HCT116 (cell line): ENCODE measurements around the gene KAZN. TPM values are rescaled to one million over a fixed set of nuclear protein-coding genes. Genes with fewer than 3 reads are reported as not detected.

ENCODE experiments used
- ATAC-seq: fragments of 200-7000 bp; cut with Tn5 transposase; 2 replicates; pipeline ENCODE4 v1.9.1; 2020; ENCODE audit warnings: mild to moderate bottlenecking, moderate library complexity
- BruUV-seq: library from RNA; stranded (reverse); fragments of 400-500 nt; replicated peaks from 2 replicates; lab custom pipeline; 2021; lab: Mats Ljungman, UMichigan
- CTCF ChIA-PET: fragments of 300-600 bp; sonication (Branson Sonifier 250); formaldehyde crosslinking; loops from one replicate; lab custom pipeline; 2021; ENCODE audit warnings: antibody characterized with exemption; lab: Charles Lee
- POLR2A ChIA-PET: fragments of 300-600, 350-600 bp; sonication (Branson Sonifier 250); formaldehyde crosslinking; loops from one replicate; lab custom pipeline; 2021; ENCODE audit warnings: antibody characterized with exemption; lab: Charles Lee
- RAD21 ChIA-PET, 2 experiments: fragments of 300-600 bp; sonication (Branson Sonifier 250); formaldehyde crosslinking; loops; one replicate each; lab custom pipeline; 2023; ENCODE audit warnings: low total read pairs in 2 of 2; ENCODE audit not compliant: uncharacterized antibody in 2 of 2, unreplicated experiment in 2 of 2, low non-redundant PET in 1 of 2; lab: Charles Lee
- DNase-seq: peaks from one replicate; pipeline ENCODE4 v3.0.0-alpha.2; 2010; ENCODE audit warnings: low read depth, low spot score
- H2AFZ ChIP-seq: fragments of 200-600 bp; shearing (Covaris generic), sonication (generic); 2 replicates; pipeline ENCODE4 v1.6.1; 2017; ENCODE audit warnings: low read depth, mixed run types, mixed read lengths, antibody characterized with exemption, low read length; ENCODE audit not compliant: poor library complexity, severe bottlenecking
- H3K27ac ChIP-seq: 2 replicates; pipeline ENCODE4 v1.5.1; 2012; ENCODE audit warnings: low read depth, low read length
- H3K27me3 ChIP-seq: fragments of 200-600 bp; sonication (generic); 2 replicates; pipeline ENCODE4 v1.6.1; 2016; ENCODE audit warnings: mixed run types, low read length, mixed read lengths; ENCODE audit not compliant: insufficient read depth
- H3K36me3 ChIP-seq, 2 experiments: fragments of 200-500 bp in 1 of 2; fragments of 200-600 bp in 1 of 2; sonication (Bioruptor generic) in 1 of 2; sonication (generic) in 1 of 2; 2 replicates each; pipeline versions ENCODE4 v1.5.1 to v1.6.1; 2014 to 2016; ENCODE audit warnings: low read length in 2 of 2, inconsistent platforms in 1 of 2, mixed read lengths in 1 of 2, mixed run types in 1 of 2; ENCODE audit not compliant: insufficient read depth in 2 of 2, control insufficient read depth in 1 of 2
- H3K4me1 ChIP-seq, 2 experiments: fragments of 200-600 bp in 1 of 2; sonication (generic) in 1 of 2; 2 replicates each; pipeline versions ENCODE4 v1.5.1 to v1.6.1; 2012 to 2017; ENCODE audit warnings: low read length in 2 of 2, inconsistent platforms in 1 of 2, mild to moderate bottlenecking in 1 of 2, mixed read lengths in 1 of 2, mixed run types in 1 of 2, moderate library complexity in 1 of 2; ENCODE audit not compliant: insufficient read depth in 2 of 2, control insufficient read depth in 1 of 2
- H3K4me2 ChIP-seq: fragments of 200-600 bp; sonication (generic); 2 replicates; pipeline ENCODE4 v1.6.1; 2017; ENCODE audit warnings: mixed run types, low read length, mixed read lengths
- H3K4me3 ChIP-seq, 2 experiments: fragments of 200-600 bp in 1 of 2; sonication (generic) in 1 of 2; replicated peaks in 1 of 2; 2 replicates each; pipeline ENCODE4 v1.5.1; 2011 to 2016; ENCODE audit warnings: low read length in 2 of 2, control low read depth in 1 of 2, low read depth in 1 of 2, mild to moderate bottlenecking in 1 of 2, mixed read lengths in 1 of 2, mixed run types in 1 of 2
- H3K79me2 ChIP-seq: fragments of 200-600 bp; sonication (generic); 2 replicates; pipeline ENCODE4 v1.6.1; 2017; ENCODE audit warnings: mild to moderate bottlenecking, mixed run types, low read length, moderate library complexity, mixed read lengths; ENCODE audit not compliant: insufficient read depth
- H3K9ac ChIP-seq: fragments of 200-600 bp; sonication (generic); 2 replicates; pipeline ENCODE4 v1.6.1; 2016; ENCODE audit warnings: low read length, mixed read lengths
- H3K9me2 ChIP-seq: fragments of 200-600 bp; sonication (generic), shearing (Covaris generic); 2 replicates; pipeline ENCODE4 v1.6.1; 2017; ENCODE audit warnings: mixed run types, mild to moderate bottlenecking, moderate library complexity; ENCODE audit not compliant: insufficient read depth
- H3K9me3 ChIP-seq, 2 experiments: fragments of 200-500 bp in 1 of 2; fragments of 200-600 bp in 1 of 2; sonication (Bioruptor generic) in 1 of 2; sonication (generic) in 1 of 2; 2 replicates each; pipeline ENCODE4 v1.6.1; 2014 to 2017; ENCODE audit warnings: low read length in 2 of 2, mixed read lengths in 2 of 2, inconsistent platforms in 1 of 2, low read depth in 1 of 2, mild to moderate bottlenecking in 1 of 2, mixed run types in 1 of 2, moderate library complexity in 1 of 2; ENCODE audit not compliant: control insufficient read depth in 1 of 2, insufficient read depth in 1 of 2
- H4K20me1 ChIP-seq: fragments of 200-600 bp; sonication (generic), shearing (Covaris generic); 2 replicates; pipeline ENCODE4 v1.6.1; 2017; ENCODE audit warnings: mixed run types, mild to moderate bottlenecking, moderate library complexity; ENCODE audit not compliant: insufficient read depth
- FOSL1 ChIP-seq: IDR thresholded peaks from 2 replicates; pipeline ENCODE4 v1.6.1; 2012; ENCODE audit warnings: low read depth
- JUND ChIP-seq: IDR thresholded peaks from 2 replicates; pipeline ENCODE4 v1.6.1; 2012
- POLR2A ChIP-seq: IDR thresholded peaks from 2 replicates; pipeline ENCODE4 v1.7.0; 2011; ENCODE audit warnings: borderline replicate concordance; ENCODE audit not compliant: insufficient read depth, insufficient read length; ENCODE audit errors: extremely low read depth
- RAD21 ChIP-seq: IDR thresholded peaks from 2 replicates; pipeline ENCODE4 v1.6.1; 2012; ENCODE audit warnings: low read depth, mild to moderate bottlenecking
- SRF ChIP-seq: IDR thresholded peaks from 2 replicates; pipeline ENCODE4 v1.6.1; 2012; ENCODE audit warnings: low read depth
- TCF7L2 ChIP-seq: IDR thresholded peaks from 2 replicates; pipeline ENCODE4 v1.7.0; 2011; ENCODE audit warnings: borderline replicate concordance, inconsistent platforms; ENCODE audit not compliant: insufficient read depth, insufficient read length; ENCODE audit errors: extremely low read depth
- ZNF274 ChIP-seq: fragments of 200-500 bp; sonication (Bioruptor generic); IDR thresholded peaks from 2 replicates; pipeline ENCODE4 v1.6.1; 2014; ENCODE audit warnings: mild to moderate bottlenecking, low read depth, low read length, inconsistent platforms
- intact Hi-C: fragments of 100-400 bp; cut with micrococcal nuclease; formaldehyde crosslinking; loops from 2 replicates; pipeline ENCODE4 v1.10.0; 2022
- total RNA-seq: library from RNA; stranded (reverse); gene quantifications from one replicate; pipeline ENCODE4 v1.2.1, GENCODE V29; 2021; ENCODE audit not compliant: unreplicated experiment
- TF ChIP-seq, protein P1 (sequence below): IDR thresholded peaks from 2 replicates; pipeline ENCODE4 v1.6.1; 2012; ENCODE audit warnings: low read depth
- TF ChIP-seq, protein P2 (sequence below): IDR thresholded peaks from 2 replicates; pipeline ENCODE4 v1.6.1; 2011; ENCODE audit warnings: mild to moderate bottlenecking, low read length, moderate library complexity; ENCODE audit not compliant: insufficient replicate concordance; ENCODE audit errors: extremely low read depth
- TF ChIP-seq, protein P3 (sequence below), 3 experiments: fragments of 200-600 bp in 1 of 3; sonication (generic) in 1 of 3; IDR thresholded peaks in 2 of 3; conservative IDR thresholded peaks in 1 of 3; 2 replicates each; pipeline ENCODE4 v1.5.1; 2012 to 2017; ENCODE audit warnings: low read depth in 2 of 3, low read length in 2 of 3, antibody characterized with exemption in 1 of 3, borderline replicate concordance in 1 of 3, control low read depth in 1 of 3, mild to moderate bottlenecking in 1 of 3, mixed read lengths in 1 of 3, mixed run types in 1 of 3, moderate library complexity in 1 of 3; ENCODE audit not compliant: insufficient read depth in 1 of 3

The KAZN gene
- total RNA-seq, 1 experiment from 2014 or later, result 13.4 TPM

DNA sequence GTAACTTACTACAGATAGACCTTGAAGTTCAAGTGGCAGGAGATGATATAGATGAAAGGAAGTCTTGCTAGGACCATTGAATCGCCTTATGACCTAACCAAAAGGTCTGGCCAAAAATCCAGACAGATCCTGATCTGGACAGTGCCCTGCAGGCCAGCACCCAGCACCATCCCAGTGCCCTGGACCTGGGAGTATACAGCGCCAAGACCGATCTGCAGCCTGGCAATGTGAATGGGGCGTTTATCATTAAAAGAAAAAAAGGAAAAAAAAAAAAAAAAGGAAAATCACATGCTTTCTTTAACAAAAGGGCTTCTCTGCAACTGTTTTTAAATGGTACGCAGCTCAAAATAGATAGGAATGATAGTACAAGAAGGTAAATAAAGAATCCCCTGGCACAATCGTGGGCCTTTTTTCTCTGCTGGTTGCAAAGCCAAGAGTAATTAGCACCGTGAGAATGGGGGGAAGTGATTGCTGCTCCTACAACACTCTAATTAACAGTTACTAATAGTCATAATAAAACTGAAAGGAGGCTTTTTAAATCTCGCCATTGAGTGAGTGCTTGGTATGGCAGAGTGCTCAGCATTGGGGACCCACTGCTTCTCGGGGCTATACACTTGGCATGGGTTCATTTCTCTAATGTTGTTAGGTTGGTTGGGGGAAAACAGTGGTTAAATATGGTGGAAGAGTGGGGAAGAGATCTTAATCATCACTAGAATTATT lies 146.7 kb downstream of the KAZN start:
- no peak overlapping the region for H3K4me3 ChIP-seq
- intact Hi-C loops, result no loop called here
- no peak overlapping the region for H3K9ac ChIP-seq
- no peaks in the 10 kb centered on the region for H4K20me1 ChIP-seq
- no peak for TF ChIP-seq JUND
- no peak for TF ChIP-seq POLR2A
- no peak for TF ChIP-seq RAD21
- TF ChIP-seq ZNF274, result no peak
- H3K9me2 ChIP-seq, result no peaks in the 10 kb centered on the region
- no TSS peak for BruUV-seq
- no peak overlapping the region for H3K4me2 ChIP-seq
- ChIA-PET POLR2A (interaction anchor here (0.7 kb wide), 1 partner anchor 150 kb away, joined by 3 read pairs; no protein-coding TSS in a partner anchor), CTCF (no interaction called here), RAD21 (no interaction called here)
- ATAC-seq, result no peak
- no peak for DNase-seq
- H3K79me2 ChIP-seq, result no peaks in the 10 kb centered on the region
- H3K4me1 ChIP-seq, result peaks cover 4 to 22% of the 10 kb centered on the region in 2 experiments; a peak in 3 of 4 replicates
- no peaks in the 10 kb centered on the region; the same call in 1 of the 2 replicates for H3K27me3 ChIP-seq
- no peaks in the 10 kb centered on the region for H3K36me3 ChIP-seq
- H3K9me3 ChIP-seq, result no peaks in the 10 kb centered on the region
- H3K27ac ChIP-seq, result no peak overlapping the region
- no peak overlapping the region for H2AFZ ChIP-seq

DNA sequence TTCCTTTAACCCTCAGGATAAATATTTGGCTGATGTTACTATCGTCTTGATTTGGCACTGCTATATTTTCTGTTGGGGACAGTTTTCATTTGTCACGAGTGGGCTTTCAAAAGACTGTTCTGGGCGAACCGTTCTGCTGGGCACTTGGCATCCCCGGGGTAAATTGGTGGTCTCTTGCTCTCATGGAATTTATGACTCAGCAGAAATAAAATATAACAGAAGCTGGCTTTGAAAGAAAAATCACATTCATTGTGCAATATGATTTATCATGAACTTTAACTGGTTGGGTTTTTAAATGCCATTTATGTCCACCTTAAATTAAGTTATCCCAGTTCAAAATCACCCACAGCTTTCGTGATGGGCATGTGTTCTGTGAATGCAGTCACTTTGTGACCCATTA lies 147.3 kb downstream of the KAZN start:
- Histone ChIP-seq H3K4me1 (peaks cover 4 to 22% of the 10 kb centered on the region in 2 experiments; a peak in 3 of 4 replicates), H3K4me3 (no peak overlapping the region), H3K9ac (no peak overlapping the region), H3K4me2 (no peak overlapping the region), H4K20me1 (no peaks in the 10 kb centered on the region), H3K27ac (no peak overlapping the region), H3K79me2 (no peaks in the 10 kb centered on the region), H3K27me3 (no peaks in the 10 kb centered on the region; the same call in 1 of the 2 replicates), H3K36me3 (no peaks in the 10 kb centered on the region), H3K9me3 (no peaks in the 10 kb centered on the region), H2AFZ (no peak overlapping the region), H3K9me2 (no peaks in the 10 kb centered on the region)
- POLR2A ChIA-PET, result no interaction called here
- DNase-seq, result no peak
- intact Hi-C loops, result no loop called here
- RAD21 ChIA-PET, result no interaction called here
- BruUV-seq, result no TSS peak
- CTCF ChIA-PET, result no interaction called here
- no peak for ATAC-seq
- no peak for TF ChIP-seq RAD21
- no peak for TF ChIP-seq FOSL1
- no peak for TF ChIP-seq POLR2A
- TF ChIP-seq SRF, result no peak
- TF ChIP-seq, protein P1, sequence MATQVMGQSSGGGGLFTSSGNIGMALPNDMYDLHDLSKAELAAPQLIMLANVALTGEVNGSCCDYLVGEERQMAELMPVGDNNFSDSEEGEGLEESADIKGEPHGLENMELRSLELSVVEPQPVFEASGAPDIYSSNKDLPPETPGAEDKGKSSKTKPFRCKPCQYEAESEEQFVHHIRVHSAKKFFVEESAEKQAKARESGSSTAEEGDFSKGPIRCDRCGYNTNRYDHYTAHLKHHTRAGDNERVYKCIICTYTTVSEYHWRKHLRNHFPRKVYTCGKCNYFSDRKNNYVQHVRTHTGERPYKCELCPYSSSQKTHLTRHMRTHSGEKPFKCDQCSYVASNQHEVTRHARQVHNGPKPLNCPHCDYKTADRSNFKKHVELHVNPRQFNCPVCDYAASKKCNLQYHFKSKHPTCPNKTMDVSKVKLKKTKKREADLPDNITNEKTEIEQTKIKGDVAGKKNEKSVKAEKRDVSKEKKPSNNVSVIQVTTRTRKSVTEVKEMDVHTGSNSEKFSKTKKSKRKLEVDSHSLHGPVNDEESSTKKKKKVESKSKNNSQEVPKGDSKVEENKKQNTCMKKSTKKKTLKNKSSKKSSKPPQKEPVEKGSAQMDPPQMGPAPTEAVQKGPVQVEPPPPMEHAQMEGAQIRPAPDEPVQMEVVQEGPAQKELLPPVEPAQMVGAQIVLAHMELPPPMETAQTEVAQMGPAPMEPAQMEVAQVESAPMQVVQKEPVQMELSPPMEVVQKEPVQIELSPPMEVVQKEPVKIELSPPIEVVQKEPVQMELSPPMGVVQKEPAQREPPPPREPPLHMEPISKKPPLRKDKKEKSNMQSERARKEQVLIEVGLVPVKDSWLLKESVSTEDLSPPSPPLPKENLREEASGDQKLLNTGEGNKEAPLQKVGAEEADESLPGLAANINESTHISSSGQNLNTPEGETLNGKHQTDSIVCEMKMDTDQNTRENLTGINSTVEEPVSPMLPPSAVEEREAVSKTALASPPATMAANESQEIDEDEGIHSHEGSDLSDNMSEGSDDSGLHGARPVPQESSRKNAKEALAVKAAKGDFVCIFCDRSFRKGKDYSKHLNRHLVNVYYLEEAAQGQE, result no peak
- no peak for TF ChIP-seq TCF7L2
- no peak for TF ChIP-seq ZNF274
- TF ChIP-seq, protein P2, sequence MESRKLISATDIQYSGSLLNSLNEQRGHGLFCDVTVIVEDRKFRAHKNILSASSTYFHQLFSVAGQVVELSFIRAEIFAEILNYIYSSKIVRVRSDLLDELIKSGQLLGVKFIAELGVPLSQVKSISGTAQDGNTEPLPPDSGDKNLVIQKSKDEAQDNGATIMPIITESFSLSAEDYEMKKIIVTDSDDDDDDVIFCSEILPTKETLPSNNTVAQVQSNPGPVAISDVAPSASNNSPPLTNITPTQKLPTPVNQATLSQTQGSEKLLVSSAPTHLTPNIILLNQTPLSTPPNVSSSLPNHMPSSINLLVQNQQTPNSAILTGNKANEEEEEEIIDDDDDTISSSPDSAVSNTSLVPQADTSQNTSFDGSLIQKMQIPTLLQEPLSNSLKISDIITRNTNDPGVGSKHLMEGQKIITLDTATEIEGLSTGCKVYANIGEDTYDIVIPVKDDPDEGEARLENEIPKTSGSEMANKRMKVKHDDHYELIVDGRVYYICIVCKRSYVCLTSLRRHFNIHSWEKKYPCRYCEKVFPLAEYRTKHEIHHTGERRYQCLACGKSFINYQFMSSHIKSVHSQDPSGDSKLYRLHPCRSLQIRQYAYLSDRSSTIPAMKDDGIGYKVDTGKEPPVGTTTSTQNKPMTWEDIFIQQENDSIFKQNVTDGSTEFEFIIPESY, result no peak
- TF ChIP-seq, protein P3, sequence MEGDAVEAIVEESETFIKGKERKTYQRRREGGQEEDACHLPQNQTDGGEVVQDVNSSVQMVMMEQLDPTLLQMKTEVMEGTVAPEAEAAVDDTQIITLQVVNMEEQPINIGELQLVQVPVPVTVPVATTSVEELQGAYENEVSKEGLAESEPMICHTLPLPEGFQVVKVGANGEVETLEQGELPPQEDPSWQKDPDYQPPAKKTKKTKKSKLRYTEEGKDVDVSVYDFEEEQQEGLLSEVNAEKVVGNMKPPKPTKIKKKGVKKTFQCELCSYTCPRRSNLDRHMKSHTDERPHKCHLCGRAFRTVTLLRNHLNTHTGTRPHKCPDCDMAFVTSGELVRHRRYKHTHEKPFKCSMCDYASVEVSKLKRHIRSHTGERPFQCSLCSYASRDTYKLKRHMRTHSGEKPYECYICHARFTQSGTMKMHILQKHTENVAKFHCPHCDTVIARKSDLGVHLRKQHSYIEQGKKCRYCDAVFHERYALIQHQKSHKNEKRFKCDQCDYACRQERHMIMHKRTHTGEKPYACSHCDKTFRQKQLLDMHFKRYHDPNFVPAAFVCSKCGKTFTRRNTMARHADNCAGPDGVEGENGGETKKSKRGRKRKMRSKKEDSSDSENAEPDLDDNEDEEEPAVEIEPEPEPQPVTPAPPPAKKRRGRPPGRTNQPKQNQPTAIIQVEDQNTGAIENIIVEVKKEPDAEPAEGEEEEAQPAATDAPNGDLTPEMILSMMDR (IDR thresholded peaks at IDR 0.05 in 2 of 3, conservative IDR thresholded peaks at IDR 0.05 in 1 of 3; ENCODE audit: borderline replicate concordance in 1 of 3, insufficient read depth in 1 of 3, low read depth in 2 of 3, low read length in 2 of 3), result no peak
